Measurements from ENCODE around the gene HAPLN2.

Gene HAPLN2

GRCh38 chr1:156646738-156647211, 27.6 kb downstream of the HAPLN2 start:
- DNase-seq = no peak

DNA sequence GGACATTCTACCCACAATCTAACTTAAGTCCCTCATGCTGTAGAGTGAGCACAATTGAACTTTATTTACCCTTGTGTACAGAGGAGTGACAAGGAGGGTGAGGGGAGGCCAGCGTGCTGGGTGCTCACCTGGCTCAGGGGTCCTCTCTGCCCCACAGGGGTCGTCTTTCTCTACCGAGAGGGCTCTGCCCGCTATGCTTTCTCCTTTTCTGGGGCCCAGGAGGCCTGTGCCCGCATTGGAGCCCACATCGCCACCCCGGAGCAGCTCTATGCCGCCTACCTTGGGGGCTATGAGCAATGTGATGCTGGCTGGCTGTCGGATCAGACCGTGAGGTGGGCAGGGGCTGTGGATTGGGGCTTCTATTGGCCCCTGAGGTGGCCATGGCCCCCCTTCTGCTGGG, 28.1 kb downstream of the HAPLN2 start:
- DNase-seq = no peak

DNA sequence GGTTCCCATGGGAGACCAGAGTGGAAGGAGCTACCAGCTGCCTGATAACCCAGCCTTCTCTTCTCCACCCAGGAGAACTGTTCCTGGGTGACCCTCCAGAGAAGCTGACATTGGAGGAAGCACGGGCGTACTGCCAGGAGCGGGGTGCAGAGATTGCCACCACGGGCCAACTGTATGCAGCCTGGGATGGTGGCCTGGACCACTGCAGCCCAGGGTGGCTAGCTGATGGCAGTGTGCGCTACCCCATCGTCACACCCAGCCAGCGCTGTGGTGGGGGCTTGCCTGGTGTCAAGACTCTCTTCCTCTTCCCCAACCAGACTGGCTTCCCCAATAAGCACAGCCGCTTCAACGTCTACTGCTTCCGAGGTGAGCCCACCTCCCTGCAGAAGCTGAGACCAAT, 29.3 kb downstream of the HAPLN2 start:
- DNase-seq = no peak

- no peak for DNase-seq
Measured at GRCh38 chr1:156648951-156649350, 29.7 kb downstream of the HAPLN2 start.

GRCh38 chr1:156652131-156652991, 33.1 kb downstream of the HAPLN2 start:
- DNase-seq = no peak

DNA sequence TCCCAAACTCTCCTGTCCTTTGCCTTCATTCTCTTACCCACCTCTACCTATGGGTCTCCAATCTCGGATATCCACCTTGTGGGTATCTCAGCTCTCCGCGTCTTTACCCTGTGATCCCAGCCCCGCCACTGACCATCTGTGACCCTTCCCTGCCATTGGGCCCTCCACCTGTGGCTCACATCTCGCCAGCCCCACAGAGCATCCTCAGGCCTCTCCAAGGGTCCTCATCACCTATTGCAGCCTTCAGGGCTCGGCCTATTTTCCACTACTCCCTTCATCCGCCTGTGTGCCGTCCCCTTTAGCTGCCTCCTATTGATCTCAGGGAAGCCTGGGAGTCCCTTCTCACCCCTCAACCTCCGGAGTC, 33.8 kb downstream of the HAPLN2 start:
- DNase-seq = no peak

DNA sequence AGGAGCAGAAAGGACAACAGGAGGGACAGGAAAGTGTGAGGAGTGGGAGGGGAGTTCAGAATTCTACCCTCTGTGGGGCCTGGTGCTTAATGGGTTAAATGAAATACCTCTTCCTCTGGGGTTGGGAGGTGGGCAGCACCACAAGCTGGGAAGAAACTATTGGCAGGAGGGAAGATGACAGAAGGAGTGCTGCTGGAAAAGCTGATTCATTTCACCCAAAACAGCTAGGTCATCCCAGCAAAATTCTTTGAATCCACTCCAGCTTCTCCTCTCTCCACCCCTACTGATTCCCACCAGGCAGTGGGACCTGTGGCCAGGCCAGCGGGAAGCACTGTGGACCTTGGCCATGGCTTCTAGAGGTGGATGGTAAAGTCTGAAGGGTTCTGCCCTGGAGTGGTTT, 35.5 kb downstream of the HAPLN2 start:
- DNase-seq = no peak

DNA sequence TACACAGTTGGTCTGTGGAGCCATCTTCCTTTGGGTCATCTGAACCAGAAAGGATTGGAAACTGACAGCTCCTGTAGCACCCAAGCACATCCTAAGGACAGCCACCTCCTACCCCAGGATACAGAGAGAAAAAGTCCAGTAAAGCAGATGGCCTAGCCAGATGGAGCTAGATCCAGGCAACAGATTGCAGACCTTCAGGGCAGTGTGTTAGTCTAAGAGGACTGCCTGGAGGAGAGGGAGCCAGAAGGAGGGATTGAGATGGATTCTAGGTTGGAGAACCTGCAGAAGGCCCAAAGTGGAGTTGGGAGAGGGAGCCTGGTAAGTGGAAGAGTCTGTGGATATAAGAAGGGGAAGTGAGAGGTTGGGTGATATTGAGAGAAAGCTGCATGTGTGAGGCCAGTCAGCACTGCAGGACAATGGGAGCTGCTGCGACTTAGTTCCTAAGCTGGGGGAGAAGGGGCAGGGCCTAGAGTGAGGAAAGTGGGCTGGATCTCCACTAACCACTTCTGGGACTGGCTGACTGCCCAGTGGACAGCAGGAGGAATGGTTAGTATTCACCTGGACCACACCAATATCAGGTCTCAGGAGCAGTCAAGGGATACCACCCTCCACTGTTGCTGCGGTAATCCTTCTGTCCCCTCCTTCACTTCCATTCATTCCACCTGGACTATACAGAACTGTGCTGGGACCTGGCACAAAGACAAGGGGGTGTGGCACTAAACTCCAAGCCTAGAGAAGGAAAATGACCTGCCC, 36.1 kb downstream of the HAPLN2 start:
- no peak for DNase-seq

GRCh38 chr1:156655904-156656516, 36.8 kb downstream of the HAPLN2 start:
- DNase-seq = no peak

- peak; percentile 67 for DNase-seq
Measured at GRCh38 chr1:156656806-156657740, 37.9 kb downstream of the HAPLN2 start.

- DNase-seq = no peak
Measured at GRCh38 chr1:156657741-156658319, 38.6 kb downstream of the HAPLN2 start.

DNA sequence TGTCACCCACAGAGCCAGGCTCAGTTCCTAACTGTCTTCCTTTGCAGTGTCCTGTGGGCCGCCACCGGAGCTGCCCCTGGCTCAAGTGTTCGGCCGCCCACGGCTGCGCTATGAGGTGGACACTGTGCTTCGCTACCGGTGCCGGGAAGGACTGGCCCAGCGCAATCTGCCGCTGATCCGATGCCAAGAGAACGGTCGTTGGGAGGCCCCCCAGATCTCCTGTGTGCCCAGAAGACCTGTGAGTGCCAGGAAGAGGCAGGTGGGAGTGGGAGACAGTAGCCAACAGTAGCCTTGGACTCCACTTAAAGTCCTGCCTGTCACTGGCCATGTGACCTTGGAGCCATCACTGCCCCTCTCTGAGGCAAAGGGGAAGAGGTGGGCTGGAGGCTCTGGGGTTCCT, 39.3 kb downstream of the HAPLN2 start:
- DNase-seq = no peak

DNA sequence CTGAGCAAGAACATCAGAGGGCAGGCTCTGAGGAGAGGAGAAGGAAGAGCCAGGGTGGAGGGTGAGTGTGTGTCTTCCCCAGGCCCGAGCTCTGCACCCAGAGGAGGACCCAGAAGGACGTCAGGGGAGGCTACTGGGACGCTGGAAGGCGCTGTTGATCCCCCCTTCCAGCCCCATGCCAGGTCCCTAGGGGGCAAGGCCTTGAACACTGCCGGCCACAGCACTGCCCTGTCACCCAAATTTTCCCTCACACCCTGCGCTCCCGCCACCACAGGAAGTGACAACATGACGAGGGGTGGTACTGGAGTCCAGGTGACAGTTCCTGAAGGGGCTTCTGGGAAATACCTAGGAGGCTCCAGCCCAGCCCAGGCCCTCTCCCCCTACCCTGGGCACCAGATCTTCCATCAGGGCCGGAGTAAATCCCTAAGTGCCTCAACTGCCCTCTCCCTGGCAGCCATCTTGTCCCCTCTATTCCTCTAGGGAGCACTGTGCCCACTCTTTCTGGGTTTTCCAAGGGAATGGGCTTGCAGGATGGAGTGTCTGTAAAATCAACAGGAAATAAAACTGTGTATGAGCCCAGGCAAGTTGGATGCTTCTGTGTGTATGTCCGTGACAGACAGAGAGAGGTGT, 39.8 kb downstream of the HAPLN2 start:
- DNase-seq = no peak

- DNase-seq = no peak
Measured at GRCh38 chr1:156659661-156659987, 40.4 kb downstream of the HAPLN2 start.

- DNase-seq = peak; percentile 92
Measured at GRCh38 chr1:156659988-156660751, 41.0 kb downstream of the HAPLN2 start.

GRCh38 chr1:156660752-156661112, 41.5 kb downstream of the HAPLN2 start:
- no peak for DNase-seq

- DNase-seq = no peak
Measured at GRCh38 chr1:156662005-156662799, 43.0 kb downstream of the HAPLN2 start.

GRCh38 chr1:156662800-156663055, 43.5 kb downstream of the HAPLN2 start:
- DNase-seq = no peak

DNA sequence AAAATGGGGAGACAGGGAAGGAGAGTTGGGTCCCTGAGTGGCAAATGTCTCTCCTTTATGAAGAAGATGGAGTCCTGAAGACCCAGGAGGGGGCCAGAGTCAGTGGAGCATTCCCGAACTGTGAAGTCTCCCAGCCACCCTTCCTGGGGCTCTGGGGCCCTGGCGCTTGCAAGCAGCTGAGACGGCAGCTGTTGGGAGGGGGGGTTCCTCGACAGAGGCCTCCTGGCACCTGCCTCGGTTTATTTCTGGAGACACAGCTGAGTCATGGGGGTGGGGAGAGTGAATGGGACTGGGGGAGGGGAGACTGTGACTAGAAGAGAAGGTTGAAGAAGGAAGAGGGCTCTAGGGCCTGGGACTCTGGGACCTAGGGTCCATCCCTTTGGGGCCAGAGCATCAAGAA, 44.0 kb downstream of the HAPLN2 start:
- no peak for DNase-seq

DNA sequence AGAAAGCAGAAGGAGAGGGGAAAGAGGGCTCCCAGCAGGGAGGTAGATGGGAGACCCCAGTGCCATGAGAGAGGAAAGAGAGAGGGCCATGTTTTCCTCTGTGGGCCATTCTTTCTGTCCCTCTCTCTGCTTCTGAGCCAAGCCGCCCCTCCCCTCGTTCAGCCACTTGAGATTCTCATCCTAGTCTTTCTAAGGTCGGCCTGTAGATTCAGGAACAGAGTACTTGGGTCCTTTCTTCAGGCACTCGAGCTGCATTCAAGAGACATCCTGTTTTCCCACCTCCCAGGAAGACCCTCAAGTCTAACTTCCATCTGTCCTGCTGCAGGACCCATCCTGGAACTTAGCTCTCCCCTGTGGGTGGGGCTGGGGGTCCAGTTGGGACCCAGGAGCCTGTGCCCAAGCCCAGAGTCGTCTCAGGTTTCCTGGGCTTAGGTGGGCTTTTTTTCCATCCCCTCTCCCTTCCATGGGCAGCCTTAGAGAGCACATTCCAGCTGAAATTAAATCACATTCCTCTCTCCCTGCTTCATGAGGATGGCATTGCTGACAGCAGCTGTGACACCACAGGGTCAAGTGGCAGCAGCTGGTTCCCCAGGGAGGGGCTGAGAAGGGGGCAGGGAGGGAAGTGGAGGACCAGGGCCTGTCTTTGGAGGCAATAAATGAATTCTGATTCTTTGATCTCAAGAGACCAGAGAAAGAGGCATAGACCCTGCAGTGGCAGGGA, 45.0 kb downstream of the HAPLN2 start:
- no peak for DNase-seq

Measured in CD4-positive, alpha-beta T cell treated with Interferon gamma for 1 hour (primary cell).